Stimulated activated CD4-positive, alpha-beta T cell treated with anti-CD3 and anti-CD28 coated beads, Interleukin-2, amount 100 ng/mL, for 24 hours (primary cell): ENCODE results near the gene AKAP8L.
"Not testable (repeated sequence)": the region's sequence is repeated elsewhere in the genome, so short reads cannot be mapped to it uniquely, and the experiment has no call there.

Experiments
- DNase-seq, 2 donors: peaks; one replicate each; pipeline ENCODE4 v3.0.0-alpha.2; 2020

The AKAP8L gene

GRCh38 chr19:15337202-15337601 lies 81.6 kb downstream of the AKAP8L start:
- DNase-seq = no peak

- not testable (repeated sequence) for DNase-seq
Observed at GRCh38 chr19:15335992-15336391, 82.8 kb downstream of the AKAP8L start.

- peak; percentile 83 for DNase-seq
Observed at GRCh38 chr19:15332311-15332996, 86.3 kb downstream of the AKAP8L start, which contains the start of gene BRD4. Gene BRD4, minus strand, starts transcription at chr19:15332539. Its CDS starts 59,440 bp downstream, at chr19:15273099.

- peak; percentile 62 to 70 for DNase-seq
Observed at GRCh38 chr19:15331419-15332310, 87.1 kb downstream of the AKAP8L start.

- no peak for DNase-seq
Observed at GRCh38 chr19:15330801-15331418, 87.9 kb downstream of the AKAP8L start.
